Pancreas (tissue), 10 donors: Measurements from ENCODE around the gene APOL1. TPM values are rescaled to one million over a fixed set of nuclear protein-coding genes. Genes with fewer than 3 reads are reported as not detected.

Source experiments
- ATAC-seq, 4 donors: fragments of 200-7000 bp; cut with Tn5 transposase; one replicate each; pipeline versions ENCODE4 v1.8.0 to v1.9.1; 2020; ENCODE audit warnings: mild to moderate bottlenecking in 4 of 4, moderate library complexity in 4 of 4
- DNase-seq, 6 donors: peaks; one replicate each; pipeline ENCODE4 v3.0.0-alpha.2; 2020
- FAIRE-seq: peaks from 2 replicates; lab custom pipeline; 2012; peaks lifted over from hg19 to GRCh38; lab: Jason Lieb, UNC
- H3K27ac ChIP-seq, 4 donors: fragments of 200-600 bp; sonication (generic); 1 replicate in 3 of 4; 2 replicates in 1 of 4; pipeline versions ENCODE4 v1.5.0 to v1.8.0; 2020
- H3K27me3 ChIP-seq, 4 donors: fragments of 200-600 bp; one replicate each; pipeline ENCODE4 v1.8.0; 2021
- H3K36me3 ChIP-seq, 3 donors: fragments of 200-600 bp; sonication (generic) in 1 of 3; one replicate each; pipeline versions ENCODE4 v1.5.0 to v1.8.0; 2020 to 2021
- H3K4me1 ChIP-seq, 3 donors: fragments of 200-600 bp; one replicate each; pipeline ENCODE4 v1.8.0; 2021
- H3K4me3 ChIP-seq, 4 donors: fragments of 200-600 bp; sonication (generic) in 2 of 4; one replicate each; pipeline versions ENCODE4 v1.5.0 to v1.8.0; 2020 to 2021
- H3K9me3 ChIP-seq, 4 donors: fragments of 200-600 bp; one replicate each; pipeline ENCODE4 v1.8.0; 2021
- WGBS, 2 donors: extraction: QIAGEN DNeasy Blood & Tissue Kit; methylation state at CpG; one replicate each; pipeline ENCODE4 v1.1.7; 2013; 5-methylcytosine and 5-hydroxymethylcytosine counted together
- intact Hi-C, 3 donors: fragments of 100-400 bp; cut with DNase I; formaldehyde crosslinking; loops; one replicate each; pipeline versions ENCODE4 v1.11.1 to v1.14.2; 2022
- polyA plus RNA-seq, 2 donors: library from polyadenylated mRNA; stranded (reverse); fragments of 200-250 nt; gene quantifications; one replicate each; pipeline ENCODE4 v1.2.3, GENCODE V29; 2013
- total RNA-seq, 6 donors: library from RNA; stranded (reverse); fragmentation: NEBNext Ultra II Directional in 4 of 6; extraction: Animal tissue kit (Norgen Biotek cat#: 25700) in 4 of 6; gene quantifications; one replicate each; pipeline versions ENCODE4 v1.2.1 to v1.2.4, GENCODE V29; 2021 to 2023
- TF ChIP-seq, protein P1 (sequence below), 4 donors: fragments of 200-600 bp; sonication (generic) in 3 of 4; IDR thresholded peaks; one replicate each; pipeline versions ENCODE4 v1.5.0 to v1.8.0; 2021; ENCODE audit warnings: antibody characterized with exemption in 4 of 4
- donor health status: healthy with polysubstance abuse.
- donor health status: DM: no; HTN: no; CAD: no; lungs with moderate emphysema.
- donor health status: DM: no; HTN: no; CAD: no.
- donor health status: control.
- donor health status: control.
- donor health status: Bipolar disorder and iron deficiency.
- donor health status: DM: yes; HTN: yes; CAD: no.
- donor health status: DM: no; HTN: no; CAD: no.
- donor health status: DM: no; HTN: no; CAD: no.
- donor health status: DM: yes; HTN: yes; CAD: no.

Gene APOL1
- total and polyA plus RNA-seq, 8 donors, result 3.2 to 25.5 (median 5.5) TPM

DNA sequence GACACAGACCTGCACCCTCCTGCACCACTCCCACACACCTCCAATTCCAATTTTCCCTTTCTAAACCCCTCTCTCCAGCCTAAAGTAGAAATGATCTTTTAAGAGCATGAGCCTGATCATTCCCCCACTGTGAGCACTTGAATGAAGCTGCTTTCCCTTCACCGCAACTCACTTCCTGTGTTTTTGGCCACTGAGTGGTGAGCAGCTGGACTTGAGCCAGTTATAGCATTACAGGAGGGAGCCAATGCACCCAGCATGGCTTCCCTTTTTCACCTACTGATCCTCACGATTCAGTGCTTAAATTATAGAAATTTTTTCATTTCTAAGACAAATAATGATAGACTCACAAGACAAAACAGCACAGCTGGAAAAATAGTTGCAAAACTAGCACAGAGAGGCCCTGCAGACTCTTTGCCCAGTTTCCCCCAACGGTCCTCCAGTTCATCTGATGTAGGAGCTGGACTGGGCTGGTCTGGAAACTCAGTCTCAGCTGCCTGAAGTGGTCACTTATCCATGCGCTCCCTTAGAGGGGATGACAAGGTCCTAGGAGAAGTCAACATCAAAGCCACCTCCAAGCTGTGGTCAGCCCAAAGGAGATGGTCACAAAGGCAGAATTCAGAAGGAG lies 41.6 kb upstream of the APOL1 start:
- peak in 3 of 4 donors; percentile 25 to 63 (median 53) for ATAC-seq
- intact Hi-C loops, result no loop called here
- TF ChIP-seq, protein P1, sequence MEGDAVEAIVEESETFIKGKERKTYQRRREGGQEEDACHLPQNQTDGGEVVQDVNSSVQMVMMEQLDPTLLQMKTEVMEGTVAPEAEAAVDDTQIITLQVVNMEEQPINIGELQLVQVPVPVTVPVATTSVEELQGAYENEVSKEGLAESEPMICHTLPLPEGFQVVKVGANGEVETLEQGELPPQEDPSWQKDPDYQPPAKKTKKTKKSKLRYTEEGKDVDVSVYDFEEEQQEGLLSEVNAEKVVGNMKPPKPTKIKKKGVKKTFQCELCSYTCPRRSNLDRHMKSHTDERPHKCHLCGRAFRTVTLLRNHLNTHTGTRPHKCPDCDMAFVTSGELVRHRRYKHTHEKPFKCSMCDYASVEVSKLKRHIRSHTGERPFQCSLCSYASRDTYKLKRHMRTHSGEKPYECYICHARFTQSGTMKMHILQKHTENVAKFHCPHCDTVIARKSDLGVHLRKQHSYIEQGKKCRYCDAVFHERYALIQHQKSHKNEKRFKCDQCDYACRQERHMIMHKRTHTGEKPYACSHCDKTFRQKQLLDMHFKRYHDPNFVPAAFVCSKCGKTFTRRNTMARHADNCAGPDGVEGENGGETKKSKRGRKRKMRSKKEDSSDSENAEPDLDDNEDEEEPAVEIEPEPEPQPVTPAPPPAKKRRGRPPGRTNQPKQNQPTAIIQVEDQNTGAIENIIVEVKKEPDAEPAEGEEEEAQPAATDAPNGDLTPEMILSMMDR (IDR thresholded peaks at IDR 0.05), result no peak
- Histone ChIP-seq H3K4me3 (no peak overlapping the region), H3K27me3 (no peaks in the 10 kb centered on the region), H3K4me1 (no peaks in the 10 kb centered on the region), H3K9me3 (no peaks in the 10 kb centered on the region), H3K27ac (no peak overlapping the region), H3K36me3 (no peaks in the 10 kb centered on the region)
- WGBS, 2 donors, result 57 to 63% methylated on average over 4 of the region's 4 CpGs
- DNase-seq, result no peak
- no peak for FAIRE-seq

DNA sequence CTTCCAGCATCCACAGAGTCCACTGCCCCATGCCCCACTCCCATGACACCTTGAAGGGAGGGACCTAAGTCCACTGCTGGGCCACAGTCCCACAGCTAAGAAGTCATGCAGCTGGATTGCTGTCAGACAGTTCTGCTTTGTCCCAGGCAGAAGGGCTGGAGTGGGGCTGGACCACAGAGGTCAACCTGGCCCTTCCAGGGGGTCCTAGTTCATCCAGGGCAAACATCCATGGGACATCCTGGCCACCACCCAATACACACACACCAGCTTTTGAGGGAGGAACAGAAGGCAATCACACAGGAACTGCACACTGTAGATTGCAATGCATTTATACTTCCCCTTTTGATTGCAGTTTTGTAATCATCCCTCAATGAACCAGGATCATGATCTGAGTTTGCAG lies 40.0 kb upstream of the APOL1 start:
- no peaks in the 10 kb centered on the region for H3K9me3 ChIP-seq
- ATAC-seq (peak in 1 of 4 donors; percentile 49), FAIRE-seq (no peak), DNase-seq (no peak)
- H3K27ac ChIP-seq, result no peak overlapping the region
- intact Hi-C loops, result no loop called here
- no peak overlapping the region for H3K4me3 ChIP-seq
- no peaks in the 10 kb centered on the region for H3K36me3 ChIP-seq
- TF ChIP-seq, protein P1 (IDR thresholded peaks at IDR 0.05), result no peak
- H3K4me1 ChIP-seq, result no peaks in the 10 kb centered on the region
- H3K27me3 ChIP-seq, result no peaks in the 10 kb centered on the region

DNA sequence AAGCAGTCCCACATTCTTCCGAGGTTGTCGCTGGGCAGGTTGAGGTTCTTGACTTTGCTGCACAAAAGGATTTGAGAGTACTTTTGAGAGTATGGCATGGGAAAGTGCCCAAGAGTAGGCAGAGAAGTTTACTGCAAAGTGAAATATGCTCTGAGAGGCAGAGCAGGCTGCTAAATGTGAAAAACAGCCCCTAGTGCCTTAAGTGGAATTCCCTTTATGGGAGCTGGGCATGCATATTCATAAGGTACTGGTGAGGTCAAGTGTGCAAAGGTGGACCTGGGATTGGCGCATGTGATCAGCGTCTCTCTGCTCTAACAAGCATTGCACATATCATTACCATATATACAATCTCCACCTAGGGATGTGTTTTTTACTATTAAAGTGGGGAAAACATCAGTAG lies 39.3 kb upstream of the APOL1 start:
- no peaks in the 10 kb centered on the region for H3K9me3 ChIP-seq
- TF ChIP-seq, protein P1 (IDR thresholded peaks at IDR 0.05), result no peak
- ATAC-seq, result no peak
- no peak for FAIRE-seq
- WGBS, 2 donors, result 84 to 96% methylated on average over 4 of the region's 4 CpGs
- no peak overlapping the region for H3K27ac ChIP-seq
- intact Hi-C loops, result no loop called here
- H3K4me1 ChIP-seq, result no peaks in the 10 kb centered on the region
- DNase-seq, result no peak
- H3K36me3 ChIP-seq, result no peaks in the 10 kb centered on the region
- H3K4me3 ChIP-seq, result no peak overlapping the region
- H3K27me3 ChIP-seq, result no peaks in the 10 kb centered on the region

DNA sequence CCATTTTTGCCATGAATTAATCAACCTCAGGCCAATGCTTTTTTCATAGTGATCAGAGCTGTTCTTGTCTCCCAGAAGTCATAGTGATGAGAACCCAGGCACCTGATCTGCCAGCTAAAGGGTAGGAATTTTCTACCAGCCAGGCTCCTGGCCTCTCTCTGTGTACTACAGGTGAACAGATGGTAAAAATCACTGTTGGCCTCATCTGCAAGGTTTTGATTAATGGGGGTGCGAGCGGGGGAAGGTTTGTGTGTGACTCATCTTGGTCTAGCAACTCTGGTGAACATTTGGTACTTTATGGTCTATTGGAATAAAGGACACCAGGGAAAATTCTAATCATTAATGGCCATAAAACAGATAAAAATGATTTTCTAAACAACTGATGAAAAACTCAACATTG lies 37.0 kb upstream of the APOL1 start:
- no peak overlapping the region for H3K4me3 ChIP-seq
- ATAC-seq, result peak in 3 of 4 donors; percentile 29 to 72 (median 72)
- H3K27me3 ChIP-seq, result no peaks in the 10 kb centered on the region
- no peak for DNase-seq
- H3K4me1 ChIP-seq, result no peaks in the 10 kb centered on the region
- TF ChIP-seq, protein P1 (IDR thresholded peaks at IDR 0.05), result no peak
- intact Hi-C loops, result no loop called here
- 18 to 52% methylated on average over 2 of the region's 2 CpGs for WGBS, 2 donors
- H3K27ac ChIP-seq, result no peak overlapping the region
- H3K36me3 ChIP-seq, result no peaks in the 10 kb centered on the region
- H3K9me3 ChIP-seq, result no peaks in the 10 kb centered on the region
- no peak for FAIRE-seq

DNA sequence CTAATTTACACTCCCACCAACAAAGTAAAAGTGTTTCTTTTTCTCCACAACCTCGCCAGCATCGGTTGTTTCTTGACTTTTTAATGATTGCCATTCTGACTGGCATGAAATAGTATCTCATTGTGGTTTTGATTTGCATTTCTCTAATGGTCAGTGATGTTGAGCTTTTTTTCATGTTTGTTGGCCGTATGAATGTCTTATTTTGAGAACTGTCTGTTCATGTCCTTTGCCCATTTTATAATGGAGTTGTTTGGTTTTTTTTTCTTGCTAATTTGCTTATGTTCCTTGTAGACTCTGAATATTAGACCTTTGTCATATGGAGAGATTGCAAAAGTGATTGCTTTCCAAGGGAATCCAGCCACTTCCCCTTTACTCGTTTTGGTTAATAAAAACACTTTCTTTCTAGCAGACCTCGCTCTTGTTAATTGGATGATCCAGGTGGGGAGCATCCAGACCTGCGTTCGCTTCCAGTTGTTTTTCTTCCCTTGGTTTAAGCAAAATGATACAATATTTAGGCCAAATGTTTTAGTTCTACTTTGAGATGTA lies 34.2 kb upstream of the APOL1 start:
- 77 to 84% methylated on average over 7 of the region's 7 CpGs for WGBS, 2 donors
- intact Hi-C loops, result no loop called here
- Histone ChIP-seq H3K36me3 (no peaks in the 10 kb centered on the region), H3K4me1 (no peaks in the 10 kb centered on the region), H3K9me3 (no peaks in the 10 kb centered on the region), H3K27ac (no peak overlapping the region), H3K4me3 (no peak overlapping the region), H3K27me3 (no peaks in the 10 kb centered on the region)
- DNase-seq, result no peak
- no peak for FAIRE-seq
- no peak for ATAC-seq
- TF ChIP-seq, protein P1 (IDR thresholded peaks at IDR 0.05), result no peak
